Right lobe of liver (tissue), 6 donors: ENCODE measurements around the gene DNAH17. TPM values are rescaled to one million over a fixed set of nuclear protein-coding genes. Genes with fewer than 3 reads are reported as not detected.

ENCODE experiments used
- ATAC-seq, 4 donors: fragments of 200-7000 bp; cut with Tn5 transposase; one replicate each; pipeline ENCODE4 v1.9.1; 2020; ENCODE audit warnings: mild to moderate bottlenecking in 4 of 4, moderate library complexity in 4 of 4
- DNase-seq, 3 donors: peaks; one replicate each; pipeline ENCODE4 v3.0.0-alpha.2; 2020
- H3K27ac ChIP-seq, 3 donors: fragments of 200-600 bp; one replicate each; pipeline ENCODE4 v1.8.0; 2022
- H3K27me3 ChIP-seq, 2 donors: fragments of 200-600 bp; one replicate each; pipeline ENCODE4 v1.8.0; 2022
- H3K36me3 ChIP-seq, 4 donors: fragments of 200-600 bp; sonication (generic) in 1 of 4; one replicate each; pipeline versions ENCODE4 v1.5.1 to v1.8.0; 2017 to 2022; ENCODE audit warnings: control low read depth in 1 of 4
- H3K4me1 ChIP-seq, 4 donors: fragments of 200-600 bp; sonication (generic) in 1 of 4; one replicate each; pipeline versions ENCODE4 v1.5.1 to v1.8.0; 2017 to 2022; ENCODE audit warnings: control low read depth in 1 of 4
- H3K4me3 ChIP-seq, 3 donors: fragments of 200-600 bp; one replicate each; pipeline ENCODE4 v1.8.0; 2022
- H3K9me3 ChIP-seq, 4 donors: fragments of 200-600 bp; sonication (generic) in 1 of 4; one replicate each; pipeline versions ENCODE4 v1.5.1 to v1.8.0; 2017 to 2022; ENCODE audit warnings: control low read depth in 1 of 4
- POLR2A ChIP-seq: fragments of 450-650 bp; IDR thresholded peaks from one replicate; pipeline ENCODE4 v1.6.1; 2017; ENCODE audit warnings: antibody characterized with exemption, mild to moderate bottlenecking
- WGBS: methylation state at CpG from one replicate; pipeline ENCODE4 v1.1.6; 2018; ENCODE audit warnings: low coverage, low lambda C conversion rate; ENCODE audit not compliant: insufficient coverage; ENCODE audit errors: missing lambda C conversion rate; 5-methylcytosine and 5-hydroxymethylcytosine counted together
- intact Hi-C, 2 donors: fragments of 100-400 bp; cut with DNase I; formaldehyde crosslinking; loops; one replicate each; pipeline versions ENCODE4 v1.11.2 to v1.14.1; 2022
- total RNA-seq, 6 experiments: library from RNA; depleted of rRNA in 2 of 6; stranded (reverse); fragments of >200 nt in 2 of 6; fragmentation: NEBNext Ultra II Directional in 3 of 6; extraction: Animal tissue kit (Norgen Biotek cat#: 25700) in 3 of 6; gene quantifications; one replicate each; pipeline versions ENCODE4 v1.1.0 to v1.2.4, GENCODE V29; 2016 to 2023
- TF ChIP-seq, protein P1 (sequence below), 4 donors: fragments of 200-600 bp in 3 of 4; fragments of 450-650 bp in 1 of 4; IDR thresholded peaks; one replicate each; pipeline versions ENCODE4 v1.5.1 to v1.8.0; 2016 to 2022; ENCODE audit warnings: antibody characterized with exemption in 4 of 4, mild to moderate bottlenecking in 2 of 4
- donor health status: DM: no; HTN: yes; CAD: no.
- donor health status: DM: no; HTN: no; CAD: no.
- donor health status: DM: no; HTN: no; CAD: no.
- donor health status: DM: no; HTN: yes; CAD: no.
- donor health status: DM: no; HTN: yes; CAD: no.

DNAH17 gene
- total RNA-seq, 6 experiments from 2014 or later = 0.04 TPM; not detected in 5

DNA sequence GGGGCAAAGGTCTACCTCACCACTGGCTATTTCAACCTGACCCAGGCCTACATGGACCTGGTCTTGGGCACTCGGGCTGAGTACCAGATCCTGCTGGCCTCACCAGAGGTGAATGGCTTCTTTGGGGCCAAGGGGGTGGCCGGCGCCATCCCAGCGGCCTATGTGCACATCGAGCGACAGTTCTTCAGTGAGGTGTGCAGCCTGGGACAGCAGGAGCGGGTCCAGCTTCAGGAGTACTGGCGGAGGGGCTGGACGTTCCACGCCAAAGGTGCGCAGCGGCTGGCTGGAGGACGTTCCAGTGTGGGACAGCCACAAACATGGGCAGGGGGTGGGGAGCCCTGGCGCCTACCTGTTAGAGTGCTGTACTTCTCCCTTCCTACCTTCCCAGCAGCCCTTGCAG is 173.4 kb downstream of the DNAH17 start:
- no peaks in the 10 kb centered on the region for H3K9me3 ChIP-seq
- H3K36me3 ChIP-seq = peaks cover 0 to 50% (median 24%) of the 10 kb centered on the region in 4 donors
- intact Hi-C loops = no loop called here
- no peaks in the 10 kb centered on the region for H3K27me3 ChIP-seq
- H3K4me3 ChIP-seq = no peak overlapping the region
- ATAC-seq (no peak), DNase-seq (no peak)
- TF ChIP-seq POLR2A = no peak
- TF ChIP-seq, protein P1, sequence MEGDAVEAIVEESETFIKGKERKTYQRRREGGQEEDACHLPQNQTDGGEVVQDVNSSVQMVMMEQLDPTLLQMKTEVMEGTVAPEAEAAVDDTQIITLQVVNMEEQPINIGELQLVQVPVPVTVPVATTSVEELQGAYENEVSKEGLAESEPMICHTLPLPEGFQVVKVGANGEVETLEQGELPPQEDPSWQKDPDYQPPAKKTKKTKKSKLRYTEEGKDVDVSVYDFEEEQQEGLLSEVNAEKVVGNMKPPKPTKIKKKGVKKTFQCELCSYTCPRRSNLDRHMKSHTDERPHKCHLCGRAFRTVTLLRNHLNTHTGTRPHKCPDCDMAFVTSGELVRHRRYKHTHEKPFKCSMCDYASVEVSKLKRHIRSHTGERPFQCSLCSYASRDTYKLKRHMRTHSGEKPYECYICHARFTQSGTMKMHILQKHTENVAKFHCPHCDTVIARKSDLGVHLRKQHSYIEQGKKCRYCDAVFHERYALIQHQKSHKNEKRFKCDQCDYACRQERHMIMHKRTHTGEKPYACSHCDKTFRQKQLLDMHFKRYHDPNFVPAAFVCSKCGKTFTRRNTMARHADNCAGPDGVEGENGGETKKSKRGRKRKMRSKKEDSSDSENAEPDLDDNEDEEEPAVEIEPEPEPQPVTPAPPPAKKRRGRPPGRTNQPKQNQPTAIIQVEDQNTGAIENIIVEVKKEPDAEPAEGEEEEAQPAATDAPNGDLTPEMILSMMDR (IDR thresholded peaks at IDR 0.05) = no peak
- H3K4me1 ChIP-seq = peaks cover 0 to 5% (median under 1%) of the 10 kb centered on the region in 4 donors
- H3K27ac ChIP-seq = no peak overlapping the region
- no CpG with 5 or more reads among the region's 14 CpGs for WGBS

DNA sequence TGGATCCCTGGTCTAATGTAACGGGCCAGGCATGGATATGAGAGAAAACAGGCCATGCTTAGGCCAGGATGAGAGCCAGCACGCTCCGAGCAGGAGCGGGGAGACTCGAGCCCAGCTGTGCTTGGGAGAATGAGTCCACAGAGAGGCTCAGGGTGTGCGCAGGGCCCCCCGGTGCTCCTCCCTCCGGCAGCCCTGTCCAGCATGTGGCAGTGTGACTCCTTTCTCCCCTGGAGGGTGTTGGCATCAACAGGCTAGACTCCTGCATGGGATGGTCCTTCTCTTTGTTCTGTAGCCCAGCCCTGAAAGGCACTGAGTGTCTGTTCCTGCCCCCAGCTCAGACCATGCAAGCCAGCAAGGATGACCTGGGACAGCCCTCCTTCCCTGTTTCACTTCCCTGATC is 175.3 kb downstream of the DNAH17 start:
- Histone ChIP-seq H3K9me3 (no peaks in the 10 kb centered on the region), H3K4me1 (peaks cover 0 to 15% (median 3%) of the 10 kb centered on the region in 4 donors), H3K4me3 (no peak overlapping the region), H3K27ac (no peak overlapping the region), H3K27me3 (no peaks in the 10 kb centered on the region), H3K36me3 (peaks cover 0 to 58% (median 26%) of the 10 kb centered on the region in 4 donors)
- TF ChIP-seq POLR2A = no peak
- TF ChIP-seq, protein P1 (IDR thresholded peaks at IDR 0.05) = no peak
- WGBS = no CpG with 5 or more reads among the region's 8 CpGs
- DNase-seq = no peak
- intact Hi-C loops = no loop called here
- ATAC-seq = no peak

DNA sequence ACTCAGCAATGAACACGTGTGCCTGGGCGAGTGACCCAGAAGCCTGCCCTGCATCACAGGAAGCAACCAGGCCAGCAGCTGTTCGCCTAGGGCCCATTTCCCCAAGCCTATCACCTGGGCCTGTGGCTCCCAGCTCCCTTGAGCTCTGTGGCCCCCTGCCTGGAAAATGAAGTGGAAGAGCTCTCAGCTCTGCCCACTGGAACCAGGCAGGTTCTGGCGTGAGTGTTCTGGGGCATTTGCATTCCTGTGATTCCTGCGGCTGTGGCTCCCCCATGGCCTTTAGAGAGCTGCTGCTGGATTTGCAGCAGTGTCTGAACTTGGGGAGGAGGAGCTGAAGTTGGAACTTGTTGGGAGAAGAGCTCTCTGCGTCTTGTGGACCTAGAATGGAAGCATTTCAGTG is 175.9 kb downstream of the DNAH17 start:
- TF ChIP-seq, protein P1 (IDR thresholded peaks at IDR 0.05) = no peak
- no peak for TF ChIP-seq POLR2A
- intact Hi-C loops = no loop called here
- Histone ChIP-seq H3K4me3 (no peak overlapping the region), H3K9me3 (no peaks in the 10 kb centered on the region), H3K36me3 (peaks cover 0 to 58% (median 26%) of the 10 kb centered on the region in 4 donors), H3K4me1 (peaks cover 0 to 19% (median 7%) of the 10 kb centered on the region in 4 donors), H3K27ac (no peak overlapping the region), H3K27me3 (no peaks in the 10 kb centered on the region)
- DNase-seq = no peak
- WGBS = 83% methylated on average over 1 of the region's 6 CpGs
- ATAC-seq = no peak

DNA sequence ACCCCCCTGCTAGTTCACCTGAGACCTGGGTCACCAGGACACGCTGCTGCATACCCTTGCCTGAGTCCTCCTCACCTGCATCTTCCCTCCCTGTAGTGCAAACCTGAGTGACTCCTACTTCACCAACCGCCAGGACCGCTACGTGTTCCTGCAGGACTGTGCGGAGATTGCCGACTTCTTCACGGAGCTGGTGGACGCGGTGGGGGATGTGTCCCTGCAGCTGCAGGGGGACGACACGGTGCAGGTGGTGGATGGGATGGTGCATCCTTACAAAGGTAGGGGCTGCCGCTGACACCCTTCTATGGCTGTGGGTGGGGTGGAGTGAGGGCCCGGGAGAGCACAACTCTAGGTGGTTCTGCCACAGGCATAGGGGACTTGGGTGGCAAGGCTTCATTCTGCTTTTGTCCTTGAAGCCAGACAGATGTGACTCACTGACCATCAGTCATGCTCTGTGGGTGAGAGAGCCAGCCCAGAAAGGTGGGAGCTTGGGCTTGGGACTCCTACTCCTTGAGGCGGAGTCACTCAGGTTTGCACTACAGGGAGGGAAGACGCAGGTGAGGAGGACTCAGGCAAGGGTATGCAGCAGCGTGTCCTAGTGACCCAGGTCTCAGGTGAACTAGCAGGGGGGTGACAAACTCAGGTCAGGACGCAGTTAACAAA is 176.5 kb downstream of the DNAH17 start:
- intact Hi-C loops = no loop called here
- ATAC-seq (no peak), DNase-seq (no peak)
- no peak overlapping the region for H3K27ac ChIP-seq
- H3K9me3 ChIP-seq = no peaks in the 10 kb centered on the region
- H3K27me3 ChIP-seq = no peaks in the 10 kb centered on the region
- H3K4me1 ChIP-seq = peaks cover 0 to 23% (median 11%) of the 10 kb centered on the region in 4 donors
- TF ChIP-seq, protein P1 (IDR thresholded peaks at IDR 0.05) = no peak
- TF ChIP-seq POLR2A = no peak
- WGBS = 98% methylated on average over 5 of the region's 17 CpGs
- H3K4me3 ChIP-seq = no peak overlapping the region
- peaks cover 0 to 58% (median 26%) of the 10 kb centered on the region in 4 donors for H3K36me3 ChIP-seq
